NOMO-1 treated with DMSO at 0.1 percent for 48 hours (cell line): ENCODE data around the gene DNASE1L1.
A peak's percentile ranks its signal among the peaks of the same experiment; 100 is the strongest.

ENCODE experiments used
- DNase-seq: peaks from one replicate; lab custom pipeline; 2025; ENCODE audit not compliant: unreplicated experiment; lab: John Stamatoyannopoulos, UW

DNASE1L1 gene

DNA sequence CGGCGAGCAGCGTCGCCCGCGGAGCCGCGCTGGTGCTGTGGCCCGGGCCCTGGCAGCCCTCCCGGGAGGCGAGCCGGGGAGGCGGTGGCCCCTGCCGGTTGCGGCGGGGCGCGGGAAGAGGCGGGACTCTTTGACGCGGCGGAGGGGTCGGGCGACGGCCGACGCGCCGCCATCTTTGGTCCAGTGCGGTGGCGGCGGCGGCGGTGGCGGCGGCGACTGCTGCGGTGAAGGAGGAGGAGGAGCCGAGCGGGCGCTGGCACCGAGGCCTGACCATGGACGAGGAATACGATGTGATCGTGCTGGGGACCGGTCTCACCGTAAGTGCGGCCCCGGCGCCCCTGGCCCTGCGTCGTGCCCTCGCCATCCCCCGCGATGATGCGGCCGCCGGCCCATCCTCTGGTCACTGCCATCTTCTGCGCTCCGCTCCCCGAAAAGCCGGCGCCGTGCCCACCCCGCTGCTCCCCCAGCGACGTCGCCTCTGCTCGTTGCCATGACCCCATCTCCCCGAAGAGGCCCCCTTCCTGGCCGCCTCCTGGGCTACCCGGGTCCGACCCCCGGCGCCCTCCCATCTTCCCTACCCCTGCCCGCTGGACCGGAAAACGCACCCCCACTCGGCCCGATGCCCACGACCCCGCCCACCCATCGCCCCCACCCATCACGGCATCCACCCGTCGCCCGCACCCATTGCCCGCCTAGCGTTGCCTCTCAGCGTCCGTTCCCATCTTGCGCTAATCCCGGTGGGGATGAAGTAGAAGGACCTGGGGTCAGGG is 28.1 kb upstream of the DNASE1L1 start, which contains the start of gene GDI1:
GDI1 (plus strand) TSS at position 172 of the 770 bp plus-strand sequence; CDS start at position 273, 101 bp downstream.
- no peak for DNase-seq

GRCh38 chrX:154436374-154436982 is 27.4 kb upstream of the DNASE1L1 start:
- DNase-seq, result no peak

GRCh38 chrX:154435171-154435733 is 26.2 kb upstream of the DNASE1L1 start:
- no peak for DNase-seq

DNA sequence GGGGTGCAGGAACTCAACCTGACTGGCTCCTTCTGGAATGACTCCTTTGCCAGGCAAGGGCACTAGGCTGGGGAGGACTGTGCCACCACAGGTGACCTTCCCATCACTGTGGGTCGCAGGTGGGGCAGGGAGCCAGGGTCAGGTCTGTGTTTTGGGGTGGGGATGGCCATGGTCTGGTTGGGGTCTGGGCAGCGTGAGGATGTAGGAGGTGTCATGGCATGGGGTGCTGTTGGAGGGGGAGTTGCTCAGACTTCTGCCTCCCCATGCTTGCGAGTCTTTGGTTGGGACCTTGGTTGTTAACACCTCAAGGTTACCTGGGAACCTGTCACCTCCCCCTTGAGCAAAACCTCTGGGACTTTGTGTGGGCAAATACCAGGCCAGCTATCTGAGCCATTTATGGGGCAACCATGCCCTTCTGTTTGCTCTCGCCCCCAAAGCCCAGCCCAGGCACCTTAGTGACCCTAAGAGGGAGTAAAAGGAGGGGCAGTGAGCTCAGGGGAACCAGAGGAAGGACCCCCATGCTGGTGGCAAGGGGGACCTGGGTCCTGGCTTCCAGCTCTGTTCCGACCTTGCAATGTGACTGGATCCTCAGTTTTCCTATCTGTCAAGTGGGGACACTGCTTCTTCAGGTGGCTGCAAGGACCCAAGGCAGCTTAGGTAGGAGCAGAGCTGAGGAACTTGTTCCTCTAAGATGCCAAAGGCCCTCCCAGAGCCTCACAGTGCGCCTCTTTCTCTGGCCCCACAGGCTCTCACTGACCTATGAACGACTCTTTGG is 25.5 kb upstream of the DNASE1L1 start:
- DNase-seq, result no peak

DNA sequence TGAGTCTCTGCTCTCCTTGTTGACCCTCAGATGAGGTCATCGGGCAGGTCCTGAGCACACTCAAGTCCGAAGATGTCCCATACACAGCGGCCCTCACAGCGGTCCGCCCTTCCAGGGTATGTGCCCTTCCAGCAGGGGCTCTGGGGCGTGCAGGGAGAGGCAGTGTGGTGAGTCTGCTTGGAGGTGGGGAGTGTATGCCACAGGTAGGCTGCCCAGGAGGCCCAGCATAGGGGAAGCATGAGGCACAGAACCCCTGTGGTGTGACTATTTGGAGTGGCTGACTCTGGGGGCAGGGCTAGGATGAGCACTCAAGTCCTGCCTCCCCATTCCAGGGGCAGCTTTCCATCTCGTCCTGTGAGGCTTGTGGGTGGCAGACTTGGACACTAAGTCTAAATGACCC is 24.6 kb upstream of the DNASE1L1 start:
- DNase-seq, result no peak

DNA sequence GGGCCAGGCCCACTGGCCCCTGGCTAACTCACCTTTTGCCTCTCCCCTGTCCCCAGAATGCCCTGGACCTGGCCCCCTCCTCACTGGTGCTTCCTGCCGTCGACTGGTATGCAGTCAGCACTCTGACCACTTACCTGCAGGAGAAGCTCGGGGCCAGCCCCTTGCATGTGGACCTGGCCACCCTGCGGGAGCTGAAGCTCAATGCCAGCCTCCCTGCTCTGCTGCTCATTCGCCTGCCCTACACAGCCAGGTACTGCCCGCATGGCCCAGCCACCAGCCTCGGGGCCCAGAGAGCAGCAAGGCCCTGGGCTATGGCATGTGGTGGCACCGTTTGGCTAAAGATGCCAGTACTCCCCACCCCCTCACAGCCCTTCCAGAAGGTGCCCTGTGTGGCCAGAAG is 23.2 kb upstream of the DNASE1L1 start:
- DNase-seq, result no peak

- DNase-seq, result no peak
These were observed 22.3 kb upstream of the DNASE1L1 start for GRCh38 chrX:154431341-154431740.

DNA sequence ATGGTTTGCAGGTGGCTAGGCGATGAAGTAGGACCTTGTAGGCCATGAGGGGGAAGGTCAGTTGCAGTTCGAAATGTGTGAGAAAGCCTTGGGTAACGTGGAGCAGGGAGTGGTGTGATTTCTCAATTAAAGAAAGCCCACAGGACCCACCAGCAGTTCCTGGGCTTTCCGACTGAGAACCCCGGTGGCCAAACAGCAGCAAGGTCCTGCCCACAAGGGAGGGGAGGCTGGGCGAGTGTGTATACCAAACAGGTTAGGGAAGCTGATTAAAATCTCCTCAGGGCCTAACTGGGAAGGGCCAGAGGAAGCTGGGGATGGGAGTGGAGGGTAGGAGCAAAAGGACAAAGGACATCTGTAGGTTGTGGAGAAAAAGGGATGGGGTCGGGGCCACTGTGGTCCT is 21.9 kb upstream of the DNASE1L1 start:
- peak; percentile 25 for DNase-seq

DNA sequence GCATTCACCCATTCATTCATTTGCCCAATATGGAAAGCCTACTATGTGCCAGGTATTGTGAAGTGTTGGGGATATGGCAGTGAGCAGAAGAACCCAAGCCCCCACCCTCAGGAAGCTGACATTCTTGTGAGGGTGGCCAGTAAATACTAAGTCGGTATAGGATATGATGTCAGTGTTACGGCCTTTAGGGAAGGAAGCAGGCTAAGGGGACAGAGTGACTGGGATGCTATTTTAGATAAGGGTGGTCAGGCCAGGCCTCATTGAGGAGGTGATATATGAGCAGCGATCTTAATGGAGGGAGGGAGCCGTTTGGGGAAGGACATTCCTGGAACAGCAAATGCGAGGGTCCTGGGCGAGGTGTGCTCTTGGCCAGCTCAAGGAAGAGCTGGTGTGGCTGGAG is 21.4 kb upstream of the DNASE1L1 start:
- DNase-seq, result no peak

GRCh38 chrX:154429711-154430110 is 20.7 kb upstream of the DNASE1L1 start:
- DNase-seq, result no peak

- DNase-seq, result peak; percentile 85
These were observed 19.4 kb upstream of the DNASE1L1 start, which contains the start of gene ATP6AP1 for GRCh38 chrX:154428176-154429171. Gene ATP6AP1, plus strand, starts transcription at chrX:154428677. Its CDS starts 16 bp downstream, at chrX:154428693.

DNA sequence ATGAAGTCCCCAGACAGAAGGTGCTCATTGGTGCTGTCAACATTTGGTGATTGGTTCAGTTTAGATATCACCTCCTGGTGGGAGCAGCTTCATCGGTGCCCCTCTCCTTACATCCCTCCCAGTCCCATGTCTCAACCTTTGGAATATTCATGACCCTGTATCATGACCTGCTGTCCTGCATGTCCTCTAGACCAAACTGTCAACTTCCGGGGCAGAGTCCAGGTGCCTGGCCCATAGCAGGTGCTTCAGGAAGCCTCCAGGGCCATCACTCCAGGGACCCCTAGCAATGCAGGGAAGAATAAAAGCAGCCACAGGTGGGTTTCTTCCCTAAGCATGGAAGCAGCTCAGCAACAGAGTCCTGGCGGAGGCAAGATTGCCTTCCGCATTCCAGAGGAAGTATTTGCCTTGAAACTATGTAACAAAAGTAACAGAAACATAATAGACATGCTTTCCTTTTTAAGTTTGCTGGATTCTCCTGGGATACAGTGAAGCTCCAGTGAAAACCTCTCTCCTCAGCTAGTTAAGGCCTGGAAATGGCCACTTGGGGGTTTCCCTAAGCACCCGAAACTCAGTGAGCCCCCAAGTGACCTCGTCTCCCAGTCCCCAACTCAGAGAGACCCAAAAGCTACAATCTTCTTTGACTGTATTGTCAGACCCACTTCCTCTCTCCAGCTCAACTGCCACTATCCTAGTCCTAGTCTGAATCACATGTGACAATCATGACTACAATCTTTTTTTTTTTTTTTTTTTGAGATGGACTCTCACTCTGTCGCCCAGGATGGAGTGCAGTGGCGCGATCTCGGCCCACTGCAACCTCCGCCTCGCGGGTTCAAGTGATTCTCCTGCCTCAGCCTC is 18.1 kb upstream of the DNASE1L1 start:
- DNase-seq, result peak; percentile 49

DNA sequence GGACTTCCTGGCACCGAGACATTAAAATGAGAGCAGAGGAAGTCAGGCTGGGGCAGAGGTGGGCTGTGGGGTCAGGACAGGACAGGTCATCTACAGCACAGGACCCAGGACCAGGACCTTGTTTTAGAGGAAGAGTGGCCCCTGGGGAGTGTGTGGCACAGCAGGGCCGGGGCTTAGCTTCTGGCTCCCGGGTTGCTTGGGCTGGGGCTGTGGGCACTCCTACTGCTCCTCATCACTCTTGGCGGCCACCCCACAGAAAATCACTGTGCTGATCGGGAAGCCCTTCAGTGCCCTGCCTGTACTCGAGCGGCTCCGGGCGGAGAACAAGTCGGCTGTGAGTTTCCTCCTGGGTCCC is 11.3 kb upstream of the DNASE1L1 start:
- DNase-seq, result no peak

- DNase-seq, result no peak
These were observed 10.8 kb upstream of the DNASE1L1 start for GRCh38 chrX:154419688-154420401.

DNA sequence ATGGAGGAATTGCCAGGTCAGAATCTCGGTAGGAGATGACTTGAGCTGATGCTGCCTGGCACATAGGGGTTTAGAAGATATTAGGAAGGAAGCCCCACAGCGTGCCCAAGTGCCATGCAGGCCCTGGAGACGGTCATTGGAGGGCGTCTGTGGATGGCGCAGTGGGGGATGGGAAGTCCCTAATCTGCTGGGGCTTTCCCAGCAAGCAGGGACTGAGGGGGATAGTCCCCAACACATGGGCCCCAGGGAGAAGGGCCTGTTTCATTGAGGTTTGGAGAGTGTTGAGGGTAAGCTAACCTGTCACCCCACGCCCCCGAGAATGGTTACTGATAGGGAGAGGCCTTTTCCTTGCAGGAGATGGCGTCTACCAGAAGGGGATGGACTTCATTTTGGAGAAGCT is 10.1 kb upstream of the DNASE1L1 start:
- no peak for DNase-seq

GRCh38 chrX:154417157-154417556 is 8.1 kb upstream of the DNASE1L1 start:
- DNase-seq, result no peak

GRCh38 chrX:154413142-154413541 is 4.1 kb upstream of the DNASE1L1 start:
- no peak for DNase-seq

DNA sequence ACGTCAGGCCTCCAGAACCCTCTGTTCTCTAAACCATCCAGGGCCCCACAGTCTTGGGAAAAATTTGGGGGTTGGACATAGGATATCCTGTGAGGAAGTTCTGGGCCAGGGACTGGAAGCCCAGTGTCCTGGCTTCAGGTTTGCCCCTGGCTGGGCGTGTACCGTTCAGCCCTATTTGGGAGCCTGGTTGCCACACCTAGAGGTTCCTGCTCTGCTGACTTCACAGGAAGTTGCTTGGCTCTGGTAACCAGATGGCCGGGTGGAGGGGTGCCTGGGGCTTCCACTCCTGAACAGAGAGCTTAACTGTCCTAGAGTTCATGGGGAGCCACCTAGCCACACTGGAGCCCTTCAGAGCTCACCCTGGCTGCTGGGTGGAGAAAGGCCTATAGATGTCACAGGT is 3.4 kb upstream of the DNASE1L1 start:
- peak; percentile 42 for DNase-seq

DNA sequence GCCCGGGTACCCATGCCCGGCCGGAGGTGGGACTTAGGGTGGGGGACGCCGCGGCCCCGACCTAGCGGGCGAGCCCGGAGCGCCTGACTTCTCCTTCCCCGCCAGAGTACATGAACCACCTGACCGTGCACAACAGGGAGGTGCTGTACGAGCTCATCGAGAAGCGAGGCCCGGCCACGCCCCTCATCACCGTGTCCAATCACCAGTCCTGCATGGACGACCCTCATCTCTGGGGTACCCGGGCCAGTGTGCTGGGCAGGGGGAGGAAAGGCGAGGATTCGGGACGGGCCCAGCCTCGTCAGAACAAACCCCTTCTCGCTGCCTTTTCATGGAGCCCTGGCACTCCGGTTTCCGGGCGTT is 2.9 kb upstream of the DNASE1L1 start:
- no peak for DNase-seq
